Gastroesophageal sphincter (tissue), 4 donors: Measurements from ENCODE around the gene NISCH. TPM values are rescaled to one million over a fixed set of nuclear protein-coding genes. Genes with fewer than 3 reads are reported as not detected.

Experiments used
- ATAC-seq: fragments of 150-250 bp; one replicate; pipeline ENCODE4 v1.9.1; 2016; ENCODE audit warnings: mild to moderate bottlenecking, moderate library complexity
- H3K27ac ChIP-seq, 4 donors: fragments of 200-600 bp; sonication (generic) in 3 of 4; 1 replicate in 3 of 4; 2 replicates in 1 of 4; pipeline ENCODE4 v1.5.1; 2016 to 2019
- H3K27me3 ChIP-seq: fragments of 200-600 bp; sonication (generic); one replicate; pipeline ENCODE4 v1.5.1; 2019
- H3K36me3 ChIP-seq, 2 donors: fragments of 200-600 bp; sonication (generic); one replicate each; pipeline ENCODE4 v1.5.1; 2019; ENCODE audit warnings: control low read depth in 1 of 2
- H3K4me1 ChIP-seq, 3 donors: fragments of 200-600 bp; sonication (generic); 1 replicate in 2 of 3; 2 replicates in 1 of 3; pipeline ENCODE4 v1.5.1; 2016 to 2019; ENCODE audit warnings: control low read depth in 2 of 3
- H3K4me3 ChIP-seq, 2 donors: fragments of 200-600 bp; sonication (generic); one replicate each; pipeline ENCODE4 v1.5.1; 2019; ENCODE audit warnings: mild to moderate bottlenecking in 1 of 2, moderate library complexity in 1 of 2
- H3K9me3 ChIP-seq, 3 donors: fragments of 200-600 bp; sonication (generic); one replicate each; pipeline ENCODE4 v1.5.1; 2017 to 2019; ENCODE audit warnings: control low read depth in 2 of 3
- CTCF ChIP-seq, 4 experiments: fragments of 200-600 bp in 2 of 4; fragments of 450-650 bp in 2 of 4; sonication (generic) in 1 of 4; IDR thresholded peaks; one replicate each; pipeline ENCODE4 v1.5.1; 2017 to 2019; ENCODE audit warnings: antibody characterized with exemption in 4 of 4, mild to moderate bottlenecking in 2 of 4, moderate library complexity in 2 of 4
- EP300 ChIP-seq: sonication (generic); formaldehyde crosslinking; IDR thresholded peaks from one replicate; pipeline ENCODE4 v1.6.1; 2017; ENCODE audit warnings: antibody characterized with exemption, mild to moderate bottlenecking
- POLR2A ChIP-seq, 2 donors: fragments of 450-650 bp; IDR thresholded peaks; one replicate each; pipeline ENCODE4 v1.6.1; 2017; ENCODE audit warnings: antibody characterized with exemption in 2 of 2, mild to moderate bottlenecking in 2 of 2, moderate library complexity in 1 of 2
- POLR2AphosphoS5 ChIP-seq: sonication (generic); formaldehyde crosslinking; IDR thresholded peaks from one replicate; pipeline ENCODE4 v1.6.1; 2017; ENCODE audit warnings: antibody characterized with exemption
- WGBS, 2 donors: methylation state at CpG; one replicate each; pipeline ENCODE4 v1.1.5; 2018; ENCODE audit warnings: low coverage in 1 of 2; 5-methylcytosine and 5-hydroxymethylcytosine counted together
- total RNA-seq, 4 donors: library from RNA; depleted of rRNA; stranded (reverse); fragments of >200 nt; gene quantifications; one replicate each; pipeline ENCODE4 v1.1.0, GENCODE V29; 2016

The NISCH gene
- total RNA-seq, 4 donors from 2014 or later, result 56.7 to 95.9 (median 78.9) TPM

GRCh38 chr3:52494886-52495495 is 39.6 kb downstream of the NISCH start, which contains the start of gene STAB1:
Gene STAB1 (plus strand): TSS chr3:52495338. CDS start chr3:52495414, 76 bp downstream.
- H3K9me3 ChIP-seq, result no peaks in the 10 kb centered on the region
- H3K27ac ChIP-seq, result peak within 1 kb of the TSS in 3 of 4 donors; percentile 69 to 78 (median 76)
- H3K4me1 ChIP-seq, result peaks cover 0 to 67% (median 6%) of the 10 kb centered on the region in 3 donors
- H3K36me3 ChIP-seq, result peaks cover 0 to 40% of the 10 kb centered on the region in 2 donors
- ATAC-seq, result peak; percentile 56
- 43% methylated on average over 6 of the region's 25 CpGs; no CpG with 5 or more reads in 1 of the 2 donors for WGBS, 2 donors
- TF ChIP-seq POLR2AphosphoS5, result peak; percentile 38
- no peak for TF ChIP-seq EP300
- peak in 1 of 2 donors; percentile 25 for TF ChIP-seq POLR2A (IDR thresholded peaks at IDR 0.05)
- TF ChIP-seq CTCF (IDR thresholded peaks at IDR 0.05), result no peak
- H3K27me3 ChIP-seq, result no peaks in the 10 kb centered on the region
- H3K4me3 ChIP-seq, result peak within 1 kb of the TSS; percentile 13 to 46

GRCh38 chr3:52495777-52496602 is 40.6 kb downstream of the NISCH start:
- Histone ChIP-seq H3K9me3 (no peaks in the 10 kb centered on the region), H3K27me3 (no peaks in the 10 kb centered on the region), H3K27ac (peak overlapping the region in 3 of 4 donors; percentile 69 to 78 (median 76)), H3K4me3 (peak overlapping the region; percentile 13 to 46), H3K4me1 (peaks cover 0 to 59% (median 6%) of the 10 kb centered on the region in 3 donors), H3K36me3 (peaks cover 0 to 30% of the 10 kb centered on the region in 2 donors)
- TF ChIP-seq EP300 (no peak), POLR2AphosphoS5 (peak; percentile 53), CTCF (IDR thresholded peaks at IDR 0.05) (no peak), POLR2A (IDR thresholded peaks at IDR 0.05) (peak in 1 of 2 donors; percentile 10)
- ATAC-seq, result peak; percentile 52
- WGBS, 2 donors, result no CpG with 5 or more reads among the region's 16 CpGs

- 92% methylated on average over 4 of the region's 24 CpGs; no CpG with 5 or more reads in 1 of the 2 donors for WGBS, 2 donors
- no peaks in the 10 kb centered on the region for H3K9me3 ChIP-seq
- no peaks in the 10 kb centered on the region for H3K27me3 ChIP-seq
- peaks cover 0 to 12% of the 10 kb centered on the region in 2 donors for H3K36me3 ChIP-seq
- peaks cover 0 to 35% (median under 1%) of the 10 kb centered on the region in 3 donors for H3K4me1 ChIP-seq
- peak overlapping the region in 2 of 4 donors; percentile 31 to 41 for H3K27ac ChIP-seq
- ATAC-seq, result peak; percentile 37
- TF ChIP-seq EP300 (no peak), POLR2AphosphoS5 (no peak), POLR2A (IDR thresholded peaks at IDR 0.05) (no peak), CTCF (IDR thresholded peaks at IDR 0.05) (no peak)
- no peak overlapping the region for H3K4me3 ChIP-seq
Measured at GRCh38 chr3:52498137-52499054, 43.0 kb downstream of the NISCH start.

GRCh38 chr3:52501046-52501445 is 45.6 kb downstream of the NISCH start:
- no peaks in the 10 kb centered on the region for H3K27me3 ChIP-seq
- peaks cover 0 to 15% of the 10 kb centered on the region in 2 donors for H3K36me3 ChIP-seq
- no peaks in the 10 kb centered on the region for H3K9me3 ChIP-seq
- no peak overlapping the region for H3K27ac ChIP-seq
- peaks cover 0 to 9% (median 0%) of the 10 kb centered on the region in 3 donors for H3K4me1 ChIP-seq
- H3K4me3 ChIP-seq, result no peak overlapping the region
- TF ChIP-seq EP300 (no peak), POLR2AphosphoS5 (no peak), POLR2A (IDR thresholded peaks at IDR 0.05) (no peak), CTCF (IDR thresholded peaks at IDR 0.05) (no peak)
- ATAC-seq, result no peak
- WGBS, 2 donors, result 90% methylated on average over 4 of the region's 11 CpGs; no CpG with 5 or more reads in 1 of the 2 donors
